Trophoblast cell (in vitro differentiated cells and primary cell): ENCODE measurements around the gene PLRG1.

Experiments used
- DNase-seq, 2 donors: peaks; one replicate each; pipeline ENCODE4 v3.0.0-alpha.2; 2016
- H2AFZ ChIP-seq: 2 replicates; pipeline ENCODE4 v1.6.1; 2013; ENCODE audit warnings: low read length, moderate library complexity, mild to moderate bottlenecking; ENCODE audit not compliant: insufficient read depth, poor library complexity
- H2AK5ac ChIP-seq: 2 replicates; pipeline ENCODE4 v1.6.1; 2013; ENCODE audit warnings: mild to moderate bottlenecking, low read length
- H2BK120ac ChIP-seq: 2 replicates; pipeline ENCODE4 v1.6.1; 2013; ENCODE audit warnings: low read length, mild to moderate bottlenecking, moderate library complexity; ENCODE audit not compliant: insufficient read depth, poor library complexity
- H2BK12ac ChIP-seq: 2 replicates; pipeline ENCODE4 v1.6.1; 2013; ENCODE audit warnings: mild to moderate bottlenecking, low read length, moderate library complexity
- H2BK5ac ChIP-seq: 2 replicates; pipeline ENCODE4 v1.6.1; 2013; ENCODE audit warnings: low read length, low read depth, moderate library complexity, mild to moderate bottlenecking; ENCODE audit not compliant: poor library complexity
- H3K14ac ChIP-seq: 2 replicates; pipeline ENCODE4 v1.6.1; 2013; ENCODE audit warnings: mild to moderate bottlenecking, low read length
- H3K18ac ChIP-seq: 2 replicates; pipeline ENCODE4 v1.6.1; 2013; ENCODE audit warnings: mild to moderate bottlenecking, low read length
- H3K23ac ChIP-seq: 2 replicates; pipeline ENCODE4 v1.6.1; 2013; ENCODE audit warnings: low read length
- H3K27ac ChIP-seq: 2 replicates; pipeline ENCODE4 v1.5.1; 2013; ENCODE audit warnings: low read depth, mild to moderate bottlenecking, inconsistent platforms, low read length, moderate library complexity
- H3K27me3 ChIP-seq: 2 replicates; pipeline ENCODE4 v1.6.1; 2013; ENCODE audit warnings: inconsistent platforms, mild to moderate bottlenecking, low read length, moderate library complexity; ENCODE audit not compliant: insufficient read depth
- H3K36me3 ChIP-seq, 2 experiments: 1 replicate in 1 of 2; 2 replicates in 1 of 2; pipeline ENCODE4 v1.6.1; 2013; ENCODE audit warnings: low read length in 2 of 2, mild to moderate bottlenecking in 2 of 2, moderate library complexity in 1 of 2; ENCODE audit not compliant: insufficient read depth in 2 of 2, control insufficient read depth in 1 of 2
- H3K4ac ChIP-seq: 2 replicates; pipeline ENCODE4 v1.6.1; 2013; ENCODE audit warnings: low read depth, mild to moderate bottlenecking, low read length, moderate library complexity
- H3K4me1 ChIP-seq, 2 experiments: 1 replicate in 1 of 2; 2 replicates in 1 of 2; pipeline ENCODE4 v1.6.1; 2013; ENCODE audit warnings: low read length in 2 of 2, mild to moderate bottlenecking in 2 of 2, moderate library complexity in 1 of 2; ENCODE audit not compliant: insufficient read depth in 2 of 2, control insufficient read depth in 1 of 2
- H3K4me2 ChIP-seq: 2 replicates; pipeline ENCODE4 v1.6.1; 2013; ENCODE audit warnings: inconsistent platforms, mild to moderate bottlenecking, low read length, moderate library complexity
- H3K4me3 ChIP-seq: 2 replicates; pipeline ENCODE4 v1.5.1; 2013; ENCODE audit warnings: mild to moderate bottlenecking, low read depth, low read length, inconsistent platforms
- H3K79me1 ChIP-seq: one replicate; pipeline ENCODE4 v1.6.1; 2013; ENCODE audit warnings: low read length
- H3K79me2 ChIP-seq: 2 replicates; pipeline ENCODE4 v1.6.1; 2013; ENCODE audit warnings: low read length, mild to moderate bottlenecking; ENCODE audit not compliant: control insufficient read depth, insufficient read depth, poor library complexity
- H3K9ac ChIP-seq: 2 replicates; pipeline ENCODE4 v1.6.1; 2013; ENCODE audit warnings: mild to moderate bottlenecking, low read length
- H3K9me3 ChIP-seq: 2 replicates; pipeline ENCODE4 v1.6.1; 2013; ENCODE audit warnings: low read depth, mild to moderate bottlenecking, control low read depth, inconsistent platforms, low read length; ENCODE audit not compliant: insufficient read depth
- H4K12ac ChIP-seq: 2 replicates; pipeline ENCODE4 v1.6.1; 2013; ENCODE audit warnings: low read depth, mild to moderate bottlenecking, low read length, moderate library complexity
- H4K8ac ChIP-seq: 2 replicates; pipeline ENCODE4 v1.6.1; 2013; ENCODE audit warnings: low read depth, mild to moderate bottlenecking, low read length, moderate library complexity
- H4K91ac ChIP-seq: one replicate; pipeline ENCODE4 v1.6.1; 2013; ENCODE audit warnings: low read depth, mild to moderate bottlenecking, low read length, moderate library complexity
- WGBS: extraction: QIAGEN DNeasy Blood & Tissue Kit; methylation state at CpG from one replicate; pipeline ENCODE4 v1.1.7; 2013; ENCODE audit warnings: missing lambda C conversion rate; ENCODE audit not compliant: insufficient read length, insufficient coverage; ENCODE audit errors: extremely low coverage; 5-methylcytosine and 5-hydroxymethylcytosine counted together

PLRG1 gene

GRCh38 chr4:154490583-154491340, 59.4 kb downstream of the PLRG1 start:
- Histone ChIP-seq H3K36me3 (no peaks in the 10 kb centered on the region), H3K4ac (no peak overlapping the region), H3K9ac (no peak overlapping the region), H3K14ac (no peak overlapping the region), H3K18ac (no peak overlapping the region), H3K4me1 (peaks cover 9 to 11% of the 10 kb centered on the region in 2 experiments), H3K79me2 (no peaks in the 10 kb centered on the region), H3K27me3 (peaks cover 38% of the 10 kb centered on the region), H2BK12ac (no peak overlapping the region), H4K91ac (no peak overlapping the region), H3K23ac (no peak overlapping the region), H3K9me3 (peaks cover 22% of the 10 kb centered on the region), H3K79me1 (no peaks in the 10 kb centered on the region), H3K4me2 (peak overlapping the region; percentile 49), H2AFZ (no peak overlapping the region), H2AK5ac (no peak overlapping the region), H2BK5ac (no peak overlapping the region), H4K8ac (no peak overlapping the region), H3K27ac (no peak overlapping the region), H2BK120ac (no peak overlapping the region), H3K4me3 (no peak overlapping the region), H4K12ac (no peak overlapping the region)
- DNase-seq: no peak
- WGBS: no CpG with 5 or more reads among the region's 76 CpGs

- Histone ChIP-seq H3K23ac (no peak overlapping the region), H3K79me2 (no peaks in the 10 kb centered on the region), H2AFZ (no peak overlapping the region), H2BK5ac (no peak overlapping the region), H3K4me2 (peak overlapping the region; percentile 49), H3K27ac (no peak overlapping the region), H3K14ac (no peak overlapping the region), H3K27me3 (peaks cover 38% of the 10 kb centered on the region), H3K9ac (no peak overlapping the region), H3K9me3 (peaks cover 22% of the 10 kb centered on the region), H3K36me3 (no peaks in the 10 kb centered on the region), H3K4me3 (no peak overlapping the region), H4K8ac (no peak overlapping the region), H3K18ac (no peak overlapping the region), H2BK12ac (no peak overlapping the region), H4K91ac (no peak overlapping the region), H2AK5ac (no peak overlapping the region), H4K12ac (no peak overlapping the region), H3K79me1 (no peaks in the 10 kb centered on the region), H2BK120ac (no peak overlapping the region), H3K4ac (no peak overlapping the region), H3K4me1 (peaks cover 9 to 11% of the 10 kb centered on the region in 2 experiments)
- no CpG with 5 or more reads among the region's 55 CpGs for WGBS
- no peak for DNase-seq
Observed at GRCh38 chr4:154490234-154490582, 60.0 kb downstream of the PLRG1 start.

- H3K4me2 ChIP-seq: peak overlapping the region; percentile 49
- H3K79me1 ChIP-seq: no peaks in the 10 kb centered on the region
- H4K91ac ChIP-seq: no peak overlapping the region
- H3K9me3 ChIP-seq: peaks cover 22% of the 10 kb centered on the region
- no peak overlapping the region for H3K4ac ChIP-seq
- H2AK5ac ChIP-seq: no peak overlapping the region
- peaks cover 38% of the 10 kb centered on the region for H3K27me3 ChIP-seq
- H3K36me3 ChIP-seq: no peaks in the 10 kb centered on the region
- peaks cover 9 to 11% of the 10 kb centered on the region in 2 experiments for H3K4me1 ChIP-seq
- H3K9ac ChIP-seq: no peak overlapping the region
- no peak overlapping the region for H3K4me3 ChIP-seq
- H2BK5ac ChIP-seq: no peak overlapping the region
- H2BK120ac ChIP-seq: no peak overlapping the region
- no peak overlapping the region for H3K14ac ChIP-seq
- H3K18ac ChIP-seq: no peak overlapping the region
- H3K27ac ChIP-seq: no peak overlapping the region
- no peak overlapping the region for H4K8ac ChIP-seq
- no peak overlapping the region for H2BK12ac ChIP-seq
- no peak for DNase-seq
- no peak overlapping the region for H4K12ac ChIP-seq
- H2AFZ ChIP-seq: no peak overlapping the region
- no peaks in the 10 kb centered on the region for H3K79me2 ChIP-seq
- WGBS: no CpG with 5 or more reads among the region's 56 CpGs
- no peak overlapping the region for H3K23ac ChIP-seq
Observed at GRCh38 chr4:154489558-154490233, 60.5 kb downstream of the PLRG1 start.

- no CpG with 5 or more reads among the region's 4 CpGs for WGBS
- no peak overlapping the region for H2BK5ac ChIP-seq
- H3K18ac ChIP-seq: no peak overlapping the region
Observed at GRCh38 chr4:154487145-154487544, 63.1 kb downstream of the PLRG1 start.

More at GRCh38 chr4:154487145-154487544, 63.1 kb downstream of the PLRG1 start:
- DNase-seq: no peak
- no peaks in the 10 kb centered on the region for H3K79me2 ChIP-seq
- no peaks in the 10 kb centered on the region for H3K36me3 ChIP-seq
- no peak overlapping the region for H3K4me3 ChIP-seq
- no peak overlapping the region for H3K9ac ChIP-seq
- H4K12ac ChIP-seq: no peak overlapping the region
- H3K79me1 ChIP-seq: no peaks in the 10 kb centered on the region
- H3K27ac ChIP-seq: no peak overlapping the region
- H2BK120ac ChIP-seq: no peak overlapping the region
- peaks cover 9 to 11% of the 10 kb centered on the region in 2 experiments for H3K4me1 ChIP-seq
- H4K91ac ChIP-seq: no peak overlapping the region
- no peak overlapping the region for H3K14ac ChIP-seq
- H2AK5ac ChIP-seq: no peak overlapping the region
- H3K9me3 ChIP-seq: peaks cover 20% of the 10 kb centered on the region
- no peak overlapping the region for H2AFZ ChIP-seq
- no peak overlapping the region for H4K8ac ChIP-seq
- no peak overlapping the region for H3K4me2 ChIP-seq
- no peak overlapping the region for H3K23ac ChIP-seq
- peaks cover 31% of the 10 kb centered on the region for H3K27me3 ChIP-seq
- no peak overlapping the region for H2BK12ac ChIP-seq
- no peak overlapping the region for H3K4ac ChIP-seq
